GM18858 (cell line): ENCODE measurements around the gene KRT39.
"Not testable (repeated sequence)": the region's sequence is repeated elsewhere in the genome, so short reads cannot be mapped to it uniquely, and the experiment has no call there.

Experiments
- ATAC-seq: cut with Tn5 transposase; IDR thresholded peaks from one replicate; pipeline ENCODE4 v1.9.1; 2021; ENCODE audit not compliant: unreplicated experiment

Gene KRT39

GRCh38 chr17:40966848-40967247 lies at the start of gene KRT39:
TSS of gene KRT39 (minus strand) at chr17:40966948. CDS start at chr17:40966856, 92 bp downstream.
- ATAC-seq = no peak

- ATAC-seq = no peak
Measured at GRCh38 chr17:41015454-41015853, 48.7 kb upstream of the KRT39 start.

DNA sequence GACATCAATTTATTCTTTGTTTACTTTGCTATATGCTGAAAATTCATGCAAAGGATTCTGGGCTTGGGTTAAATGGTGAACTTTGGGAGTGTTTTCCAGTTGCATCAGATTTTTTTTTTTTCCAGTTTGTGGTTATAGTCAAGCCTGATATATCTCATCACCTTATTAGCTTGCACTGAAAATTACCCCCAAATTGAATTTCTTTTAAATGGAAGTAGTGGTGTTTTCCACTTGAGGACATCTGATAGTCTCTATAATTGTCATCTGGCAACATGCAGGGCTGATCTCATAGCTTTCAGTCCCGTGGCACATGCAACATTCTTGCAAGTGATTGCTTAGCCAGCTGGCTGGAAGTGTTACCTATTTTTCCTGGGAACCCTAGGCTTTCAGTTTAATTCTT lies 46.9 kb upstream of the KRT39 start:
- ATAC-seq = no peak

DNA sequence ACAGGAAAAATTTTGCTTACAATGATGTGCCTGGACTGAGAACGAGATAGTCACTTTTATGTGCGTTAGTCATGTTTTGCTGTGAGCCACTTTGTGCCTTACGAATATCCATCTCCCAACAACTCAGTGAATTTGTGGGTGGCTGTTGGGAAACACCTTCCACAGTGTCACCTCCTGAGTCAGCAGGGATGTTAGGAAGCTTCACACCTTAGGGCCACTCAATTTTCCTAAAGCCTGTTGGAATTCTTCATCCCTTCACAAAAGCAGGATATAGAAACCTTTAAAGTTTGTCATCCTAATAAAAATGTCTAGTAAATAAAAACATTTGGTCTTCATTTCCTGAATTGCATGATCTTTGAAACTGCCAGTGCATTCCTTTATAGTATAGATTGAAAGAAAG lies 46.4 kb upstream of the KRT39 start:
- no peak for ATAC-seq

- ATAC-seq = no peak
Measured at GRCh38 chr17:41012326-41013120, 45.8 kb upstream of the KRT39 start.

GRCh38 chr17:41010441-41010840 lies 43.7 kb upstream of the KRT39 start:
- ATAC-seq = no peak

- ATAC-seq = no peak
Measured at GRCh38 chr17:41009936-41010335, 43.2 kb upstream of the KRT39 start.

DNA sequence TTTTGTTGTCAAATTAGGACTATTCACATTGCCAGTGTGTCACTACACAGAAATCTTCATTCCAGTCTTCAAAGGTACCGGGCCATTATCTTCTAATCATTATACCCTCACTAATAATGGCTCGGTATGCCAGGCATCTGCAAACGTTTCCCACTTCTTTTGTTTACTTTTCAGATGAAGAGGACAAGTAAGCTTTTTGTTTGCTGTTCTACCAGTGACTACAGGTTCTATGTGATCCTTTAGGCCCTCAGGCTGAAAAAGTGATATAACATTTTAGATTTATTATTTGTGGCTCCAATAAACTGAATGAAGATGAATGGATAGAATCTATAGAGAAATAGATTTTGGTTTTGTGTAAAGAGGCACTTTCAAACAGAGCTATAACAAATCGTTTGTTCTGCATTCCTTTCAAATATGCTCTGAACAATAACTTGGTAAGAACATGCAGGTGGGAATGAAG lies 42.6 kb upstream of the KRT39 start:
- no peak for ATAC-seq

GRCh38 chr17:41008811-41009210 lies 42.1 kb upstream of the KRT39 start, which contains the start of gene KRTAP3-1:
TSS of gene KRTAP3-1 (minus strand) at chr17:41009128. CDS start at chr17:41009074, 54 bp downstream.
- ATAC-seq = no peak

DNA sequence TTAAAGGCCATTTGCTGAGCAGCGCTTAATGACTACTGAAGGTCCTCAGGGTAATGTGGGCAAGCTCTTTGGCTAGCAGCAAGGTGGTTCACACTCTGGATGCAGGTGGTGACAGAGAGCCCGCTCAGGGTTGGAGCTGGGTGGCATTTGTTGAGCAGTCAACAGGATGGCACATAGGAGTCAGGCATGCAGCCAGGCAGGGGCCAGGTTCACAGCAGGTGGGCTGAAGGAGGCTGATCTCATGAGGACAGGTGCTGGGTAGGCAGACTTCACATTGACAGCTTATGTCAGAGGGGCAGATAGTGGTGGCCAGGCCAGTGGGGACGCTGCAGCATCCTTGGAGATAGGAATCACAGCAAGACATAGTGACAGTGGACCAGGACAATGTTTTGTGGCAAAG lies 37.6 kb upstream of the KRT39 start:
- no peak for ATAC-seq

GRCh38 chr17:41003926-41004325 lies 37.2 kb upstream of the KRT39 start:
- ATAC-seq = no peak

DNA sequence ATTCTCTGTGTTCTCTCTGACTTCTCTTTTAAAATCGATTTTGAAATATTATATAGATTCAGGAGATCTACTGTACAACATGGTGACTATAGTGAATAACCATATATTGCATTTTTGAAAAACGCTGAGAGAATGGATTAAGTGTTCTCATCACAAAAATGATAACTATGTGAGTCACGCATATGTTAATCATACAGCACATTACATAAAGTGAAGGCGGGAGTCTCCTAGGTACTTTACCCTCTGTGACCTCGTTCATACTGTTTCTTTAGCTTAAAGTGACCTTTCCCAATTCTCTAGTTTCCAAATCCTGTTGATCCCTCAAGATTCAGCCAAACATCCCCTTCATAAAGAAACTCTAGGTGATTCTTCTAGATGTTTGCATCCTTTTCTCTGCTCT lies 36.1 kb upstream of the KRT39 start:
- ATAC-seq = no peak

- no peak for ATAC-seq
Measured at GRCh38 chr17:41001795-41002194, 35.0 kb upstream of the KRT39 start.

DNA sequence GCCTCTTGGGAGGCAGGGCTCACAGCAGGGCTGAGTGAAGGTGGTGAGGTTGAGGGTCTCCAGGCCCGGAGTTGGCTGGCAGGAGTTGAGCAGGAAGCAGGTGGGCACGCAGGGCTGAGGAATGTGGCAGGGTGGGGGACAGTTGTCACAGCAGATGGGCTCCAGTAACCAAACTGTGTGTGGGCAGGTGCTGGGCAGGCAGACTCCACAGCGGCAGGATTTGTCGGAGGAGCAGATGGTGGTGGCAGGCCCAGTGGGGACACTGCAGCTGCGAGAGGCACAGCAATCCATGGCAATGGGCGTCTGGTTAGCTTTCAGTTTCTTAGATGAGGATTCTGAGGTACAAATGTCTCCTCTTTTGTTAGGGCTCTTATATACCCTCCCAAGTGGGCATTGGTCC lies 32.8 kb upstream of the KRT39 start, which contains the start of gene KRTAP3-2:
Gene KRTAP3-2 (minus strand): TSS at position 344 of the 400 bp plus-strand sequence. CDS start 53 bp downstream, at position 291.
- ATAC-seq = not testable (repeated sequence)

DNA sequence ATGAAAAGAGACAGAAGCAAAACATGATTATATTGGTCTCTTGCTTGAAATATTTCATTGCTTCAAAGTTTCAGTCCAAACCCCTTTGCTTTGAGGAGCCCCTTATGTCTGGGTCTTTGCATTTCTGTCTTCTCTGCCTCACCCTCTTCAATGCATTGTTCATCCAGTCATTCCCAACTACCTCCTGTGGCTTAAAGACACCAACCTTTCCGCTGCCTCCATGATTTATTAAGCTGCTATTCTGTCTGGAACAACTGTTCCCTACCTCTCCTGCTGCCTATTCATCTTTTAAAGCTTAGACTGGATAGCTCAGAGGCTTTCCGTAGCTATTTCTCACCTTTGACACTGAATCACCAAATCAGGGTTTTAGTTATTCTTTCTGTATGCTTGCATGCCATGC lies 30.6 kb upstream of the KRT39 start:
- ATAC-seq = no peak

DNA sequence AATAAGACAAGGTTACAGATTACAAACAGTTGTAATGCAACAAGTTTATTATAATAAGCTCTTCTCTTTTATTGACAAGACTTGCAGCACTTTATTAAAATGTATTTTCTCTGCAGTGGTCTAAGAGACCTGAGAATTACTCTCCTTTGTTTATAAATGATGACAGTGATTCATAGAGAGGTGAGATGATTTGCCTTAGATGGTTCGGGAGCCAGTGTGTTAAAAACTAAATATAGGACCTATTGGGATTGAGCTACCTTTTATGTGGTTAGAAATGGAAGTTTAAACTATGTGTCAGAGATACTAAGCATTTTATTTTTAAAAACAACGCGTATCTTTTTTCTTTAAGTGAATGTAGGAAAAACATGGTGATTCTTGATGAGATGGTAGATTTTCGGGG lies 30.1 kb upstream of the KRT39 start:
- no peak for ATAC-seq

- ATAC-seq = no peak
Measured at GRCh38 chr17:40995116-40995515, 28.4 kb upstream of the KRT39 start.

GRCh38 chr17:40993839-40994238 lies 27.1 kb upstream of the KRT39 start, which contains the start of gene KRTAP3-3:
TSS of gene KRTAP3-3 (minus strand) at chr17:40994164. CDS start at chr17:40994097, 67 bp downstream.
- ATAC-seq = no peak

DNA sequence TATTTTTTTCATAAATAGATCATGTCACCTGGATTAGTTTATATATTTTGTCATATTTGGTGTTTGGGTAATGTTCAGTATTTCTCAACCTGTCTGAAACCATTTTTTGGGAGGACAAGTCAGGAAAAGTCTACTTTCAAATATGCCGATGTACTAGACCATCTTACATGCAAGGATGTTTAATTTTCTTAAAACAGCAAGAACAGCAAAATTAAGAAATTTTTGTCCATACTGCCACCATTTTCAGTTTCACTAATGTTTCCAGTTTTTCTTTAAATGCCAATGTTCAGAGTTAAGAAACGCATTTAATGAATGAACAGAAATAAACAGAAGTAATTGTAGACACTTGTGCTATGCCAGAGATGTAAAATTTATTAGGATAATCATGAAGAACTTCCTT lies 26.3 kb upstream of the KRT39 start:
- ATAC-seq = no peak

DNA sequence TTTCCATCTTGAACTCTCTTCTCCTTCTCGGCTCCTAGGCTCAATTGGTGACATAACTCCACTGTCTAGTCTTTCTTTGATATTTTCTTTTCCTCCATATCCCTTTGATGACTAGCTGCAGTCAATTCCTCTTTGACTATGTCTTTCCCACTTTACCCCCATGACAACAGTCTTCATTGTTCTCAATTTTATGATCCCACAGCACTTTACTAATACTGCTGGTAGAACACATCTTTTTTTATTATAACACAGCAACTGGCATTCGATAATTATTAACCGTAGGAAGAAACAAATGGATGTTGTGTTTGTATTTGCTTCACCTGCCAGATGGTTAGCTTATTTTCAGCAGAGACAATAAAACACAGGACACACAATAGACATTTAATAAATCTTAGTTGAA lies 25.9 kb upstream of the KRT39 start:
- ATAC-seq = no peak

- no peak for ATAC-seq
Measured at GRCh38 chr17:40986920-40987319, 20.2 kb upstream of the KRT39 start.

GRCh38 chr17:40984226-40984625 lies 17.5 kb upstream of the KRT39 start, which contains the start of gene KRT40:
TSS of gene KRT40 (minus strand) at chr17:40984326. CDS start at chr17:40984273, 53 bp downstream.
- no peak for ATAC-seq
